ENCODE results near the gene DEGS2. TPM values are rescaled to one million over a fixed set of nuclear protein-coding genes. Genes with fewer than 3 reads are reported as not detected.

The DEGS2 gene
- total and polyA plus RNA-seq, 2 of the 13 experiments (the other 11 are each of a cell fraction or from before 2014, with no cell fraction given): 0.09 TPM

DNA sequence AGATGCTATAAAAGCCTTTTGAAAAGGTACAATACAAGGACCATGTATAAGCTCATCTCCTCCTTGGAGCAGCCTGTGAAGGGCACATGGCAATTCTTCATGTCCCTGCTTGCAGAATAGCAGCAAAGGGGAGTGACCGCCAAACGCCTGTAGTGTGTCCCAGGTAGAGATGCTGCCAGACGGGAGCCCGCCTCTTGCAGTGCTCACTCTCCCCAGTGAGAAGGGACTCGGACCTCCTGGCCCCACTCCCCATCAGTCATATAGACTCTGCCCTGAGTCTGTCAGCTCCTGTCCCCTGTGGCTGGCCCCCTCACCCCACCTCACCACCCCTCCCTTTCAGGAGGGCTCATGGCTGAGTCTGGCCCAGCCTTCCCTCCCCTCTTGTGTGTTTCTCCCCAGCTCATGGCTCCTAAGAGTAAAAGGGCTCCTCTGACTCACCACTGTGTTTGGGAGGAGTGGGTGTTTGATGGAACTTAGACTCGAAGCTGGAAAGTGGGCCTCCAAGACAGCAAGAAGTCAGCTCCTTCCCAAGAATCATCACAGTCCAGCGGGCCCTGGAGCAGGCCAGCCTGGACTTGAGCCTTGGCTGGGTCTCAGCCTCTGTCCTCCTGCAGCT lies 40.9 kb downstream of the DEGS2 start:
- CTCF ChIA-PET (ENCODE audit: low intra/inter-chr PET ratio, low total read pairs): no interaction called here
- Histone ChIP-seq H3K27ac (ENCODE audit: extremely low read length, insufficient read depth, low read length) (no peak overlapping the region), H3K4me2 (ENCODE audit: low read depth, low read length) (no peak overlapping the region), H3K9ac (ENCODE audit: insufficient read depth, low read depth, low read length) (no peak overlapping the region), H3K36me3 (replicated peaks in 1 of 2; ENCODE audit: control insufficient read depth in 1 of 2, insufficient read depth in 2 of 2, low read length in 2 of 2) (peaks cover 0 to under 1% of the 10 kb centered on the region in 2 experiments; a peak in 2 of 5 replicates), H4K20me1 (ENCODE audit: insufficient read depth, low read length) (no peaks in the 10 kb centered on the region), H2AFZ (ENCODE audit: low read length) (no peak overlapping the region), H3K79me2 (ENCODE audit: insufficient read depth, low read length) (no peaks in the 10 kb centered on the region), H3K27me3 (ENCODE audit: control insufficient read depth in 1 of 2, insufficient read depth in 2 of 2, low read length in 2 of 2) (no peaks in the 10 kb centered on the region), H3K4me3 (replicated peaks in 1 of 3; ENCODE audit: insufficient read depth in 1 of 3, low read depth in 2 of 3, low read length in 3 of 3) (no peak overlapping the region), H3K4me1 (ENCODE audit: insufficient read depth, low read length) (no peaks in the 10 kb centered on the region), H3K9me3 (ENCODE audit: low read length) (no peaks in the 10 kb centered on the region)
- BruUV-seq (replicated peaks): no TSS peak
- in situ Hi-C loops (cut with HindIII; ENCODE audit: extremely low pct_ligation_motif_present, low pct_unique_long_range_greater_than_20kb) (no loop called here), intact Hi-C loops (cut with micrococcal nuclease; ENCODE audit: unreplicated experiment) (no loop called here)
- POLR2A ChIA-PET: no interaction called here
- FAIRE-seq (no peak), ATAC-seq (no peak), DNase-seq (ENCODE audit: low spot score) (no peak)
- TF ChIP-seq, protein P1, sequence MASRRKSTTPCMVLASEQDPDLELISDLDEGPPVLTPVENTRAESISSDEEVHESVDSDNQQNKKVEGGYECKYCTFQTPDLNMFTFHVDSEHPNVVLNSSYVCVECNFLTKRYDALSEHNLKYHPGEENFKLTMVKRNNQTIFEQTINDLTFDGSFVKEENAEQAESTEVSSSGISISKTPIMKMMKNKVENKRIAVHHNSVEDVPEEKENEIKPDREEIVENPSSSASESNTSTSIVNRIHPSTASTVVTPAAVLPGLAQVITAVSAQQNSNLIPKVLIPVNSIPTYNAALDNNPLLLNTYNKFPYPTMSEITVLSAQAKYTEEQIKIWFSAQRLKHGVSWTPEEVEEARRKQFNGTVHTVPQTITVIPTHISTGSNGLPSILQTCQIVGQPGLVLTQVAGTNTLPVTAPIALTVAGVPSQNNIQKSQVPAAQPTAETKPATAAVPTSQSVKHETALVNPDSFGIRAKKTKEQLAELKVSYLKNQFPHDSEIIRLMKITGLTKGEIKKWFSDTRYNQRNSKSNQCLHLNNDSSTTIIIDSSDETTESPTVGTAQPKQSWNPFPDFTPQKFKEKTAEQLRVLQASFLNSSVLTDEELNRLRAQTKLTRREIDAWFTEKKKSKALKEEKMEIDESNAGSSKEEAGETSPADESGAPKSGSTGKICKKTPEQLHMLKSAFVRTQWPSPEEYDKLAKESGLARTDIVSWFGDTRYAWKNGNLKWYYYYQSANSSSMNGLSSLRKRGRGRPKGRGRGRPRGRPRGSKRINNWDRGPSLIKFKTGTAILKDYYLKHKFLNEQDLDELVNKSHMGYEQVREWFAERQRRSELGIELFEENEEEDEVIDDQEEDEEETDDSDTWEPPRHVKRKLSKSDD (CRISPR knock-in tag; IDR thresholded peaks at IDR 0.05; ENCODE audit: low read depth): no peak
- TF ChIP-seq MTA1 (CRISPR knock-in tag; IDR thresholded peaks at IDR 0.05; ENCODE audit: borderline replicate concordance): no peak
- no peak for TF ChIP-seq ZNF207 (IDR thresholded peaks at IDR 0.05; ENCODE audit: borderline replicate concordance)
- TF ChIP-seq STAT5B (CRISPR knock-in tag; IDR thresholded peaks at IDR 0.05): no peak
- no peak for TF ChIP-seq PHF8 (CRISPR knock-in tag; IDR thresholded peaks at IDR 0.05)
- TF ChIP-seq, protein P2, sequence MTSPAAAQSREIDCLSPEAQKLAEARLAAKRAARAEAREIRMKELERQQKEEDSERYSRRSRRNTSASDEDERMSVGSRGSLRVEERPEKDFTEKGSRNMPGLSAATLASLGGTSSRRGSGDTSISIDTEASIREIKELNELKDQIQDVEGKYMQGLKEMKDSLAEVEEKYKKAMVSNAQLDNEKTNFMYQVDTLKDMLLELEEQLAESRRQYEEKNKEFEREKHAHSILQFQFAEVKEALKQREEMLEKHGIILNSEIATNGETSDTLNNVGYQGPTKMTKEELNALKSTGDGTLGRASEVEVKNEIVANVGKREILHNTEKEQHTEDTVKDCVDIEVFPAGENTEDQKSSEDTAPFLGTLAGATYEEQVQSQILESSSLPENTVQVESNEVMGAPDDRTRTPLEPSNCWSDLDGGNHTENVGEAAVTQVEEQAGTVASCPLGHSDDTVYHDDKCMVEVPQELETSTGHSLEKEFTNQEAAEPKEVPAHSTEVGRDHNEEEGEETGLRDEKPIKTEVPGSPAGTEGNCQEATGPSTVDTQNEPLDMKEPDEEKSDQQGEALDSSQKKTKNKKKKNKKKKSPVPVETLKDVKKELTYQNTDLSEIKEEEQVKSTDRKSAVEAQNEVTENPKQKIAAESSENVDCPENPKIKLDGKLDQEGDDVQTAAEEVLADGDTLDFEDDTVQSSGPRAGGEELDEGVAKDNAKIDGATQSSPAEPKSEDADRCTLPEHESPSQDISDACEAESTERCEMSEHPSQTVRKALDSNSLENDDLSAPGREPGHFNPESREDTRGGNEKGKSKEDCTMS (CRISPR knock-in tag; conservative IDR thresholded peaks at IDR 0.05): no peak
- TF ChIP-seq, protein P3, sequence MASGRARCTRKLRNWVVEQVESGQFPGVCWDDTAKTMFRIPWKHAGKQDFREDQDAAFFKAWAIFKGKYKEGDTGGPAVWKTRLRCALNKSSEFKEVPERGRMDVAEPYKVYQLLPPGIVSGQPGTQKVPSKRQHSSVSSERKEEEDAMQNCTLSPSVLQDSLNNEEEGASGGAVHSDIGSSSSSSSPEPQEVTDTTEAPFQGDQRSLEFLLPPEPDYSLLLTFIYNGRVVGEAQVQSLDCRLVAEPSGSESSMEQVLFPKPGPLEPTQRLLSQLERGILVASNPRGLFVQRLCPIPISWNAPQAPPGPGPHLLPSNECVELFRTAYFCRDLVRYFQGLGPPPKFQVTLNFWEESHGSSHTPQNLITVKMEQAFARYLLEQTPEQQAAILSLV (CRISPR knock-in tag; IDR thresholded peaks at IDR 0.05; ENCODE audit: borderline replicate concordance): no peak
- TF ChIP-seq, protein P4, sequence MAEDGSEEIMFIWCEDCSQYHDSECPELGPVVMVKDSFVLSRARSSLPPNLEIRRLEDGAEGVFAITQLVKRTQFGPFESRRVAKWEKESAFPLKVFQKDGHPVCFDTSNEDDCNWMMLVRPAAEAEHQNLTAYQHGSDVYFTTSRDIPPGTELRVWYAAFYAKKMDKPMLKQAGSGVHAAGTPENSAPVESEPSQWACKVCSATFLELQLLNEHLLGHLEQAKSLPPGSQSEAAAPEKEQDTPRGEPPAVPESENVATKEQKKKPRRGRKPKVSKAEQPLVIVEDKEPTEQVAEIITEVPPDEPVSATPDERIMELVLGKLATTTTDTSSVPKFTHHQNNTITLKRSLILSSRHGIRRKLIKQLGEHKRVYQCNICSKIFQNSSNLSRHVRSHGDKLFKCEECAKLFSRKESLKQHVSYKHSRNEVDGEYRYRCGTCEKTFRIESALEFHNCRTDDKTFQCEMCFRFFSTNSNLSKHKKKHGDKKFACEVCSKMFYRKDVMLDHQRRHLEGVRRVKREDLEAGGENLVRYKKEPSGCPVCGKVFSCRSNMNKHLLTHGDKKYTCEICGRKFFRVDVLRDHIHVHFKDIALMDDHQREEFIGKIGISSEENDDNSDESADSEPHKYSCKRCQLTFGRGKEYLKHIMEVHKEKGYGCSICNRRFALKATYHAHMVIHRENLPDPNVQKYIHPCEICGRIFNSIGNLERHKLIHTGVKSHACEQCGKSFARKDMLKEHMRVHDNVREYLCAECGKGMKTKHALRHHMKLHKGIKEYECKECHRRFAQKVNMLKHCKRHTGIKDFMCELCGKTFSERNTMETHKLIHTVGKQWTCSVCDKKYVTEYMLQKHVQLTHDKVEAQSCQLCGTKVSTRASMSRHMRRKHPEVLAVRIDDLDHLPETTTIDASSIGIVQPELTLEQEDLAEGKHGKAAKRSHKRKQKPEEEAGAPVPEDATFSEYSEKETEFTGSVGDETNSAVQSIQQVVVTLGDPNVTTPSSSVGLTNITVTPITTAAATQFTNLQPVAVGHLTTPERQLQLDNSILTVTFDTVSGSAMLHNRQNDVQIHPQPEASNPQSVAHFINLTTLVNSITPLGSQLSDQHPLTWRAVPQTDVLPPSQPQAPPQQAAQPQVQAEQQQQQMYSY (CRISPR knock-in tag; IDR thresholded peaks at IDR 0.05): no peak
- 100% methylated on average over 3 of the region's 7 CpGs for WGBS (ENCODE audit: low lambda C conversion rate)

Data from HepG2 (cell line).